CD1c-positive myeloid dendritic cell (primary cell): ENCODE results near the gene JDP2.
A peak's percentile ranks its signal among the peaks of the same experiment; 100 is the strongest.

Experiments used
- DNase-seq: peaks from one replicate; pipeline ENCODE4 v3.0.0-alpha.2; 2016; ENCODE audit errors: extremely low spot score

JDP2 gene, protein sequence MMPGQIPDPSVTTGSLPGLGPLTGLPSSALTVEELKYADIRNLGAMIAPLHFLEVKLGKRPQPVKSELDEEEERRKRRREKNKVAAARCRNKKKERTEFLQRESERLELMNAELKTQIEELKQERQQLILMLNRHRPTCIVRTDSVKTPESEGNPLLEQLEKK

DNA sequence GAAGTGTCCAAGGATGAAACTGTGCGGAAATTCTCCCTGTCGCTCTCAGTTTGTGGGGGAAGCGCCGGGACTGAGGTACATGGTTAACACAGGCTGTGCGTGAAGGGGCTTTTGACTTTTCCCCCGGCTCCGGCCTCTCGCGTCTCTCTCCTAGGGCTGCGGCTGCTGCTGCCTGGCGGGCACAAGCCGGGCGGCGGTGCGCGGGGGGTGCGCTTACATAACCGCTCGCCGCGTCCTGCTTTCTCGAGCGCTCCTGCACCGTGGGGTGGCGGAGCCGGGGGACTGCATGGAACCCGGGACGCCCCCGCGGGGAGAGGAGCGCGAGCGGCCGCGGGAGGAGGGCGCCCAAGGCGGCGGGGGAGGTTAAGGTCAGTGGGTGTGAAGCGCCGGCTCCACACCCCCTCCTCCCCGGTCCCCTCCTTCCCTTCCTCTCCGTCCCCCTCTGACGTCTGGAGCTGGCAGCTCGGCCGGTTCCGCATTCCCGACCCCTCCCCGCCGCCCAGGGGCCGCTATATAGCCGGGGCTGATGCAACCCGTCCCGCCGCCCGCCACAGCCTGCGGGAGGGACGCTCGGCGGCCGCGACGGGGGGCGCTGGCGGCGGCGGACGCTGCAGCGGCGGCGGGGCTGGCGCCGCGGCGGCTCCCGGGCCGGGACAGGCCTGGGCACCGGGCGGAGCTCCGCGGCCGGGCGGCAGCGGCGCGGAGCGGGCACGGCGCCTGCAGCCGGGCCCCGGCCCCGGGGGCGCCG, at the start of gene JDP2:
Gene JDP2 (plus strand): TSS at position 541 of the 748 bp plus-strand sequence. CDS start 9,899 bp downstream, outside the sequence.
- DNase-seq = peak; percentile 91

DNA sequence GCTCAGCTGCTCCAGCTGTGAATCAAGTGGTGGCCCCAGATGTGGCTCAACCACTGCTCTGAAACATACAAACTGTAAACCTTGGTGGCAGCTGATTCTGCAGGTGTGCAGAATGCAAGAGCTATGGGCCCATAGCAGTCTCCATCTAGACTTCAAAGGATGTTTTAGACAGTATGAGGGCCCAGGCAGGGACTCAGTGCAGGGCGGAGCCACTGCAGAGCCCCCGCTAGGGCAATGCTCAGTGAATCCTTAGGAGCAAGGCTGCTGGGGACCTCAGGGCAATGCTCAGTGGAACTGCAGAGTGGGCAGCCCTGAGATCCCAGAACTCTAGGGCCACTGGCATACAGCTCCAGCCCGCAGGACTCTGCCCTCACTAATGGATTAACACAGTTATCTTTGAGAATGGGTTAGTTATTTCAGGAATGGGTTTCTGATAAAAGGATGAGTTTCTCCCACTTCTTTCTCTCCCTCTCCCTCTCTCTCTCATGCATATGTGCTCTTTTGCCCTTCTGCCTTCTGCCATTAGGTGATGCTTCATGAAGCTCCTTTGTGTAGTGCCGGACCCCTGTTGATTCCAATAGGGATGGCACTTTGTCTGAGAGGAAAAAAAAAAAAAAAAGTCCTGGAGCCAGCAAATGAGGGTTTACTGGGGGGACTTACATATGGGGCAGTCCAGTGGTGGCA, 48.4 kb upstream of the JDP2 start:
- no peak for DNase-seq

DNA sequence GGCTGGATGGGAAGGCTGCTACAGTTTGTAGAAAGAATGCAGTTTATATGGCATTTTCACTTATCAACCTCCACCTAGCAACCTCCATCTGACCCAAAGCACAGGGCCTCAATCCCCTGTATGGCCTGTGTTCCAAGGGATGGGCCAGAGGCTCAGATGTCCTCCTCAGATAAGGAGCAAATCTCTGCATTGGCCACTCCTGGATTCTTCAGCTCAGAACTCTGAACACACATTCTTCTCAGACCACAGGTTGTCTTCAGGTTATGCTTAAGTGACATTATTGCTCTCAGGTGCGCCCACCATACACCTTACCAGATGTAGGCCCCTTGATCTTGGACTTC, 47.9 kb upstream of the JDP2 start:
- DNase-seq = no peak

DNA sequence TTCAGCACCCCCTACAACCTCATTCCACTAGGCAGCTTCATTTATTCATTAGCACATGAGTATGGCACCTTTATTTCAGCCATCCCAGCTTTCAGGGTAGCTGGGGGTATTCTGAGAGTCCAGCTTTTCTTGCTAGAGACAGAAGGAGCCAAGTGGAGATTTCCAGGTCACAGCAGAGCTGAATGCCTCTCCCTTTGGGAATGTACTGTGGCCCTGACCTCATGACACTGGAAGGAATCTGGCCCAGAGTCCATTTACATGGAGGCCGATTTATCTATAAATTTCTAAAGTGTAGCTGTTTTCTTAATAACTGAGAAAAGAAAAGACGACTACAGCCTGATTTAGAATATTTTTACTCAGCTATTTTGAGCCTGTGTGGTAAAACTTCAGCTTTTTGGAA, 47.2 kb upstream of the JDP2 start:
- DNase-seq = no peak

DNA sequence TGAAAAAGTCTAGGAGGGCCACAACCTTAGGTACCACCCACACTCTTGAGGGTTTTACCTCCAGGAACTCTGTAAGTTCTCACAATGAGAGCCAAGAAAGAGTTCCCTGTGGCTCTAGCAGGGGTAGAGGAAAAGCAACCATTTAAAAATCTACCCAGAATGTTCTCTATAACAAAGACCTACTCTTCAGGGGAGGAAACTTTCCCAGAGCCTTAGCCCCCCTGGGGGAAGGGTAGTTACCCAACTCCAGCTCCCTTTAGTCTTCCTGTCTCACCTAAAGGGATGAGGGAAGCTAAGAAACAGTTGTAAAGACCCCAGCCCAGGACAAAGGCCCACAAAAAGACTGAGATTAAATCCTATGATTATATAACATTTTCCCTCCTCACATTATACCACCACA, 46.2 kb upstream of the JDP2 start:
- no peak for DNase-seq

DNA sequence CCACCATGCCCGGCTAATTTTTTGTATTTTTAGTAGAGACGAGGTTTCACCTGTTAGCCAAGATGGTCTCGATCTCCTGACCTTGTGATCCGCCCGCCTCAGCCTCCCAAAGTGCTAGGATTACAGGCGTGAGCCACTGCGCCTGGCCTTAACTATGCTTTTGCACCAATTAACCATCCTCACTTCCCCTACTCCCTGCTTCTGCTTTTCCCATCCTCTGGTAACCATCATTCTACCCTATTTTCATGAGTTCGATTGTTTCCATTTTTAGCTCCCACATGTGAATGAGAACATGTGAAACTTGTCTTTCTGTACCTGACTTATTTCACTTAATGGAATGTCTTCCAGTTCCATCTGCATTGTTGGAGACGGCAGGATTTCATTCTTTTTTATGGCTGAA, 44.6 kb upstream of the JDP2 start:
- peak; percentile 38 for DNase-seq

DNA sequence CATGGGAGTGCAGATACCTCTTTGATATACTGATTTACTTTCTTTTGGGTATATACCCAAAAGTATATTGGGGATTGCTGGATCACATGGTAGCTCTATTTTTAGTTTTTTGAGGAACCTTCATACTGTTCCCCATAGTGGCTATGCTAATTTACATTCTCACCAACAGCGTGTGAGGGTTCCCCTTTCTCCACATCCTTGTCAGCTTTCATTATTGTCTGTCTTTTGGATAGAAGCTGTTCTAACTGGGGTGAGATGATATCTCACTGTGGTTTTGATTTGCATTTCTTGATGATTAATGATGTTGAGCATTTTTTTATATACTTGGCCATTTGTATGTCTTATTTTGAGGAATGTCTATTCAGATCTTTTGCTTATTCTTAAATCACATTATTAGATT, 44.1 kb upstream of the JDP2 start:
- peak; percentile 73 for DNase-seq

DNA sequence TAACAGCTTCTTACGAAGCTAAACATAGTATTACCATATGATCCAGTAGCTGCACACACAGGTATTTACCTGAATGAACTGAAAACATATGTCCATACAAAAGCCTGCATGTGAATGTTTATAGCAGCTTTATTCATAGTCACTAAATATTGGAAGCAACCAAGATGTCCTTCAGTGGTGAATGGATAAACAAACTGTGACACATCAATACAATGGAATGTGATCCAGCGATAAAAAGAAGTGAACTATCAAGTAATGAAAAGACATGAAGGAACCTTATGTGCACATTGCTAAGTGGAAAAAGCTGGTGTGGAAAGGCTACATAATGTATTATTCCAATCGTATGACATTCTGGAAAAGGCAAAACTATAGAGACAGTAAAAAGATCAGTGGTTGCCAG, 38.1 kb upstream of the JDP2 start:
- DNase-seq = no peak

DNA sequence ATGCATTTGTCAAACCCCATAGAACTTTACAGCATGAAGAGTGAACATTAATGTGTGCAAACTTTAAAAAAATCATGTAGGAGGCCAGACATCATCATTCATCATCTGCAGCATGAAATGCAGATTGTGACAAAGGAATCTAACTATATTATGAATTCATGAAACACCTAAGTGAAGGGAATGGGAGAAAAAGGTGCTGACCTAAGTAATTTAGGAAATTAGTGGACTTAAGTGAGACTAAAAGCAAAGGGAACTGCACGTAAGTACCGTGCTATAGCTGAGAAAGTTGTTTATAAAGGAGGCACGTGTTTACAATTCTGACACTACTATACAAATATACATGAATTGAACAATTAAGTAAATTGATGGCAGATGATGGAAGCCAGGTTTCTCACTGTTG, 37.6 kb upstream of the JDP2 start:
- no peak for DNase-seq

DNA sequence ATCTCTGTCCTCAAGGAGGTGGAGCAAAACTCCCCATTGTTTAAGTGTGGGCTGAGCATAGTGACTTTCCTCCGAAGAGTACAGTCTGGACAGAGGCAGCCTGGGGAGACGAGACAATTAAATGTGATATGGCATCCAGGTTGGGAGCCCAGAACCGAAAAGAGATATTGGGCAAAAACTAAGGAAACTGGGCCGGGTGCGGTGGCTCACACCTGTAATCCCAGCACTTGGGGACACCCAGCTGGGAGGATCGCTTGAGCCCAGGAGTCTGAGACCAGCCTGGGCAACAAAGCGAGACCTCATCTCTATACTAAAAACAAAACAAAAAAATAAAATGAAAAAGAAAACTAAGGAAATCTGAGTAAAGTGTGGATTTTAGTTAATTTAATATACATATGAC, 35.9 kb upstream of the JDP2 start:
- DNase-seq = no peak

DNA sequence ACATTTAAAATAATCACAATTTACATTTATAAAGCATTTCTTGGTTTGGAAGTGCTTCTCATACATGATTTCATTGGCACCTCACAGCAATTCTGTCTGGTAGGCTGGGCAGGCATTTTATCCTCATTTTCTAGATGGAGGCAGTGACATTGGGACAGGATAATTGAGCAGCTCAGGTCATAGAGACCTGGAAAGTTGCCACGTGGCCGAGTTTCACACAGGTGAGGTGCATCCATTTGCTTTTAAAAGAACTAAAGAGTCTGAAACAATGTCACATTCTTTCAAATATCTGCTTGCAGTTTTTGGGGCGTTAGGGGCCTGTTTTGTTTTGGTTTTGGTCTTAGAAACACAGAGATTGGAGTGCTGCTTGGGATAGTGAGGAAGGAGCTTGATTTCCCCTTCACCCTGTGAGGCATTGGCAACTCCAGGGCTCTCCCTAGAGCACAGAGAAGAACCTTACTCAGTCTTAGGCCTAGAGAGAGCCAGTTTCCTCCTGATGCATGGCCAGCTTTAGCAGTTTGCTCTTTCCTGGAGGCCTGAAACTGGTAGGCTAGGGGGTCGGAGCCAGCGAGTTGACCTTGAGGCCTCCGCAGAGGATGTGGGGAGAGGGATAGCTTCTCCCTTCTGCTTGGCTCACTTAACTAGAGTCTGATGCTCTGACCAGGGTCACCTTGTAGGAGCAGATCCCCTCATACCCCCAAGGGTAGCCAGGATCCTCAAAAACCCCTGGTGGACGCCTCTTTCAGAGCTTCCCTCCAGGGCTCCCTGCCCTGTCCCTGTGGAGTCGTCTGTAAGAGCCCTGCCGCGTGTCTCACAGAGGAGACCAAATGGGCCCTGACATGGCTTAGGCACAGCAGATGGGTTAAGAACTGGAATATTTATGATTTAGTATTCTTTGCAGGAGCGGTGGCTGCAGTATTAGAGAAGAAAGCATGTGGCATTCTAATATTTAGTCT, 34.9 kb upstream of the JDP2 start:
- DNase-seq = no peak

DNA sequence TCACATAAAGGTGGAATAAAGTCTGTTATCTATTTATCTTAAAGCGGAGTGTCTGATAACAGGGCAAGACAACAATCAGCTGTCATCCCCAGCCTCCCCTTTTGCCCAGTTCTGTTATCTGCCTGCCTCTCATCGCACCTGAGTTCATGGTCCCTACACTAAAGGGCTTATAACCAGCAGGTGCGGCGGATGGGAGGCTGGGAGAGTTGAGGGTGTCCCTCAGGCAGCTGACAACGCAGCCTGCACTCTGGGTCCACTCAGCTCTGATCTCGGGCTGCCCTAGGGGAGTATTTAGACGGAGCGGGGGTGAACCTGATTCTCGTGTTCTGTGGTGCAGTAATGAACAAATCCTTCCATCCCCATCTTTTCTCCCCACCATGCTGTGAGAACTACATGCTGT, 34.0 kb upstream of the JDP2 start:
- DNase-seq = no peak

DNA sequence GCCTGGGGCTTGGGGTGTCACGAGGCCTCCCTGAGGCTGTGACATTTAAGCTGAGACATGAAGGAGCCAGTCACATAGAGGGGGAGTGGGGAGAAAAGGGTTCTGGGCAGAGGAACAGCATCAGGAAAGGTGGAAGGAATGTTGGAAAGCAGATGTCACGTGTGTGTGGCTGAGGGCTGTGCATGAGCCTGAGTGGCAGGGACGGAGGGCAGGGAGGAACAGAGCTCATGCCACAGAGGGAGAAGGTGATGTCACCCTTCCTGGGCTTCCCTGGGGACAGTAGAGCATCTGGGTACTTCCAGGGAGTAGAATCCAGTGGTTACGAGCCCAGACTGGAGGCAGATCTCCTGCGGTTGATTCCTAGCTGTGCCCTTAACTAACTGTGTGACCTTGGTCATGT, 32.0 kb upstream of the JDP2 start:
- no peak for DNase-seq

DNA sequence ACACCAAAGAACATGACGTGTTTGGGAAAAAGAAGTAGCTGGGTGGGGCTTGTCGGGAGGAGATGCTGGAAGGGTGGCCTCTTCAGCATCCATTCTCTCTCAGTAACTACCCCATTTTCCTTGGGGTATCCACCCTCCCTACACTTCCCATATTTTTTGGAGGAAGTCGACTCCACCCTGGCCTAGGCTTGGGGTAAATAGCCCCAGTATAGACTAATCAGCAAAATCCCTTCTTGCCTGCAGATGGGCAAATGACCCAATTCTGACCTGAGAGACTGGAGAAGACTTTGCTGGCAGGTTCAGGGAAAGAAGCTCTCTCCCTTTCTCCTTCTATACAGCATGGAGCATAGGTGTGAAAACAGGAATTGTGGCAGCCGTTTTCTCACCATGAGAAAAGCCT, 28.5 kb upstream of the JDP2 start:
- DNase-seq = no peak

DNA sequence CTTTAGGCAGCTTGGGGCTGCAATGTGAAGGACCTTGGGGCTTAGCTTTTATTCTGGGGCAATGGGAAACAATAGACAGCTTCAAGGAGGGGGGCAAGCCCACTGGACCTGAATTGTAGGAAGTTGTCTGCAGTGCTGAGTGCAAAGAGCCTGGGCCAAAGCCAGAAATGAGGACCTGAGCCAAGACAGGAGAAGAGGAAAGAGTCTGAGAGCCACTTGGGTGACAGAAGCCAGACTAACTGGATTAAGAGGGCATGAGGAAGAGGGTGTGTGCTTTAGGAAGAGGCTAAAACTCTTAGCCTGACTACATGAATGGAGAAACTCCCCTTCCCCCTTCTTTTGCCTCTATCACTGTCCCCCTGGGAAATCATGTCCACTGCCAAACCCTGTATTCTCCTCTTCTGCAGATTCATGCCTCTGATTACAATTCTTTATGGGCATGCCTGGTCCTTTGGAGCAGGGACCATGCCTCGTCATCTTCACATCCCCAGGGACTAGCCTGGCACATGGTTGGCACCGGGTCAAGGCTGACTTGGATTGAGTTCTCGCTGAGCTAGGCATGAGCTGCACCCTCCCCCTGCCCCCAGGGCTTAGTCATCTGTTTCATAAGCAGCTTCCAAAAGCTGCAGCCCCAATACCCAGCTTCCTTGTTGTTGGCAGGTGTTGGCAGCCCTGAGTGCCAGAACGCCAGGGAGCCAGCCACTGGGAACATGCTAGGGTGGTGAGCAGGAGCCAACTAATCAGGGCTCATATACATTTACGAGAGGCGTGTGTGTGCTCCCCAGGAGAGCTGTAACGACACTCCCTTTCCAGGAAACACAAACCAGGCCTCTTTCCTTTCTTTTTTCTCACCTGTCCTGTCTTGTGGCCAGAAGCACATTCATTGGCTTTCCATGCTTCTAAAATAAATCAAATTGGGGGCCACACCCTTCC, 27.7 kb upstream of the JDP2 start:
- peak; percentile 43 for DNase-seq

DNA sequence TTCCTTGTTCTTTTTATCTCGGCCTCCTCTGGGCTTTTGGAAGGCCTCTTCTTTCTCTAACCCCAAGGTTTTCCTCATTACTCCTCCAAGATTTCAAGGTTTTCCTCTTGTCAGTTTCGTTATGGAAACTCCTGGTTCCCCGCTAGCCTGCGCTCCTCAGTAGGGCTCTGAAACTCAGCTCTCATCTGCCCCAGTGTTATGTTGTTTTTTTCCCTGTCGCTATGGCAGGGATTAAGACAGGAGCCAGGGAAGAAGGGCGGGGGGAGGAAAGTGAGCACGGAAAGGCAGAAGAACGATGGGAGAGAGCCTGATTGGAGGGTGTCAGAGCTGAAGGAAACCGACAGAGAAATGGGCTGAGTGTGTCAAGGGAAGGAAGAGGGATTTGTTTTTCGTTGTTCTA, 26.5 kb upstream of the JDP2 start:
- no peak for DNase-seq

DNA sequence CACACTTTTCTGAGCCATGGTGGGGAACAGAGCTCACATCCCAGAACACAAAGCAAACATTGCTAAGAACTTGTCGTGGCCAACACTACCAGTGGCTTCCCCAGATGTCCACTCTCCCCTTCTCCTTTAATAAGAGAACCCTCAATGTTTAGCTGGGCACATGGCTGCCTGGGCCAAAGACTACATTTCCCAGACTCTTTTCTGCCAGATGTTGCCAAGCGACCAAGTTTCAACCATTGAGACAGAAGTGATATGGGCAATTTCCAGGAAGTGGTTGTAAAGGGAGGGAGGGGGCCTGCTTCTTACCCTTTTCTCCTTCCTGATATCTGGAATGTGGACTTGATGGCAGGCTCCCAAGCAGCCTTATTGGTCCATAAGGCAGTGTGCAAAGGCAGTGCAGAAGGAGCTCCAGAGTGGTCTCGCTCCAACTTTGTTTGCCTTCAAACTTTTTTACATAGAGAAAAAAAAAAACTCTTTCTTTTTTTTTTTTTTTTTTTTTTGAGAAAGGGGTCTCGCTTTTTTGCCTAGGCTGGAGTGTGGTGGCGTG, 24.9 kb upstream of the JDP2 start:
- DNase-seq = peak; percentile 22

DNA sequence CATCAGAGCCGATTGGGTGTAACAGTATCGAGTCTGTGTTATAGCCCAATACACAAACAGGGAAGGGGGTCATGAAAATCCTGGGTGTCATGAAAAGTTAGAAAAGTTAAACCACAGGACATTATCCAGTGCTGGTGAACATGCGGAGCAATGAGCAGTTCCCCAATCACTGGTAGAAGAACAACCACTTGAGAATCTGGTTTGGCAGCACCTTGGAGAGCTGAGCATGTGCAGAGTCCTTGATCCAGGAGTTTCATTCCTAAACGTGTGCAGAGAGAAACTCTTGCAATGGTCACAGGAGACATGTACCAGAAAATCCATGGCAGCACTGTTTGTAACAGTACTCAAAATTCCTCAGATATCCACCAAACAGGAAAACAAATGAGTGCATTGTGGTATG, 23.0 kb upstream of the JDP2 start:
- DNase-seq = no peak

DNA sequence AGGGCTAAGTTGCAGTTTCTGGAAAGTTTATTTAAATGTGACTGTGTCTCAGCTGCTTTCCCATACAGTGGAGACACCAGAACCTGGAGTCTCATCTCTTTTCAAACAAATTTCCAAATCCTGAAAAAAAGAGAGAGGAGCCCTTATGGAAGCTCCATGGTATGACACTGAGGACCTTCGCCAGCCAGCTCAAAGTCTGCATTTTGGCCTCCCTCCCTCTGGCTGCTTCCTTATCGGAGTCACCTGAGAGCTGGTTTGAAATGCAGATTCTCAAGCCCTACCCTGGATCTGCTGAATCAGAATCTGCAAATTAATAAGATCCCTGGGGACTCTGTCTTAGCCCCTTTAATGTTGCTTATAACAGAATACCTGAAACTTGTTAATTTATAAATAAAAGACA, 21.7 kb upstream of the JDP2 start:
- no peak for DNase-seq

DNA sequence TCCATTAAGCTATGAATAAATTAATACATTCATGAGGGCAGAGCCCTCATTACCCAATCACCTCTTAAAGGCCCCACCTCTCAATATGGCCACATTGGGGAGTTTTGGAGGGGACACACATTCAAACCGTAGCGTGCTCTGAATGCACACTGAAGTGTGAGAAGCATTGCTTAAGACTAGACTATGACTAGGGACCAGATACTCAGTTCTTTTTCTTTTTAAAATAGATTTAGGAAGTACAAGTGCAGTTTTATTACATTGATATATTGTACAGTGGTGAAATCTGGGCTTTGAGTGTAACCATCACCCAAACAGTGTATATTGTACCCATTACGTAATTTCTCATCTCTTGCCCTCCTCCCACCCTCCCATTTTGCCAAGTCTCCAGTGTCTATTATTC, 21.0 kb upstream of the JDP2 start:
- DNase-seq = peak; percentile 41
